ENCODE measurements around the gene ZBTB24. TPM values are rescaled to one million over a fixed set of nuclear protein-coding genes. Genes with fewer than 3 reads are reported as not detected.

Gene ZBTB24
- total and polyA plus RNA-seq, 8 donors = 1.4 to 9.3 (median 2.9) TPM

DNA sequence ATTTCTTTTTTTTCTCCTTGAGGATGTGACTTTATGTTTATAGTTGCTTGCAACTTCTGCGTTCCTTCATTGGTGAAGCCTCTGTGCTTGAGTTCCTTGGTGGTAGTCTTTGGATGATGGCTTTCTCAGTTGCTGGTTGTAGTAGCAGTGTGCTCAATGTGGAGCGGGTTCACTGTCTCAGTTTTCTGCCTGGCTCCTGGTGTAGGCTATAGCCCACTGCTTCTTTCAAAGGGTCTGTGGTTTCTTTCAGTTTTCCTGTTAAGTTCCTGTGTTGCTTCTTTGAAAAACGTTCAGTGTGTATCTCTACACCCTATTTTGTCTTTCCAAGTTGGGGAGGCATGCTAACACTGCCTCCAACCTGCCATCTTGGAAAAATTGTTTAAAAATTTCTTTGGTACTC, 33.9 kb upstream of the ZBTB24 start:
- 61 to 76% (median 68%) methylated on average over 2 to 3 of the region's 3 CpGs for WGBS, 5 donors
- intact Hi-C loops (cut with DNase I; ENCODE audit: low total_unique reads) = no loop called here

DNA sequence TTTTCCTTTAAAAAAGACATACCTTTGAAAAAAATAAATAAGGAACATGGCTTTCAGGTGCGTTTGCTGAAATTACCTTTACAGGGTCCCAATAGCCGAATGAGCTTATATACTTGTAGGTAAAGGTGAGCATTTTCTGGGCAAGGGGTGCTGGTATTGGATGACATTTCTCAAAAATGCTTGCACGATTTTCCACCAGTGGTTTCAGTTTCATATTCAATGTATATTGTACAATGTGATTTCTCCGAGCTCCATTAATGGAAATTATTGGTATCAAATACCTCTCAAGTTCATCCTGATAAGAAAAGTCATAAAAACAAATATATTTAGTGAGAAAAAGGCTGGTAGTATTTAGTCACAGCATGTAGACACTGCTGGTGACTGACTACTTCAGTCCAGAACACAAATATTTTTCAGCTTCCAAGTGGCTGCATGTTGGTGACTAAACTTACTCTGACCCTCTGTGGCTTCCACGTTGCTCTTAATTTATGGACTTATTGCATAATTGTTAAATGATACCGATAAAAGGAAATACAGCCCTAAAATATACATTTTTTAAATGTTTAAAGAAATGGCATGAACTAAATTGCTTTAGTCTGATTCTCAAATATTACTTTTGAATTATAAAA, 32.9 kb upstream of the ZBTB24 start:
- DNase-seq = no peak
- 61 to 70% (median 64%) methylated on average over 6 of the region's 6 CpGs for WGBS, 5 donors
- H3K4me1 ChIP-seq = no peaks in the 10 kb centered on the region
- H3K27me3 ChIP-seq = no peaks in the 10 kb centered on the region
- no peak for TF ChIP-seq POLR2AphosphoS5 (IDR thresholded peaks at IDR 0.05)
- no peak for TF ChIP-seq POLR2A (IDR thresholded peaks at IDR 0.05)
- TF ChIP-seq, protein P1, sequence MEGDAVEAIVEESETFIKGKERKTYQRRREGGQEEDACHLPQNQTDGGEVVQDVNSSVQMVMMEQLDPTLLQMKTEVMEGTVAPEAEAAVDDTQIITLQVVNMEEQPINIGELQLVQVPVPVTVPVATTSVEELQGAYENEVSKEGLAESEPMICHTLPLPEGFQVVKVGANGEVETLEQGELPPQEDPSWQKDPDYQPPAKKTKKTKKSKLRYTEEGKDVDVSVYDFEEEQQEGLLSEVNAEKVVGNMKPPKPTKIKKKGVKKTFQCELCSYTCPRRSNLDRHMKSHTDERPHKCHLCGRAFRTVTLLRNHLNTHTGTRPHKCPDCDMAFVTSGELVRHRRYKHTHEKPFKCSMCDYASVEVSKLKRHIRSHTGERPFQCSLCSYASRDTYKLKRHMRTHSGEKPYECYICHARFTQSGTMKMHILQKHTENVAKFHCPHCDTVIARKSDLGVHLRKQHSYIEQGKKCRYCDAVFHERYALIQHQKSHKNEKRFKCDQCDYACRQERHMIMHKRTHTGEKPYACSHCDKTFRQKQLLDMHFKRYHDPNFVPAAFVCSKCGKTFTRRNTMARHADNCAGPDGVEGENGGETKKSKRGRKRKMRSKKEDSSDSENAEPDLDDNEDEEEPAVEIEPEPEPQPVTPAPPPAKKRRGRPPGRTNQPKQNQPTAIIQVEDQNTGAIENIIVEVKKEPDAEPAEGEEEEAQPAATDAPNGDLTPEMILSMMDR (IDR thresholded peaks at IDR 0.05) = no peak
- no peak for TF ChIP-seq EP300 (IDR thresholded peaks at IDR 0.05)
- intact Hi-C loops (cut with DNase I; ENCODE audit: low total_unique reads) = no loop called here
- H3K9me3 ChIP-seq = no peaks in the 10 kb centered on the region
- no peak overlapping the region for H3K4me3 ChIP-seq
- no peaks in the 10 kb centered on the region for H3K36me3 ChIP-seq
- H3K27ac ChIP-seq = no peak overlapping the region

More for the DNA sequence above, 33.9 kb upstream of the ZBTB24 start:
- Histone ChIP-seq H3K9me3 (no peaks in the 10 kb centered on the region), H3K27me3 (no peaks in the 10 kb centered on the region), H3K4me3 (no peak overlapping the region), H3K36me3 (no peaks in the 10 kb centered on the region), H3K27ac (no peak overlapping the region), H3K4me1 (no peaks in the 10 kb centered on the region)
- no peak for TF ChIP-seq EP300 (IDR thresholded peaks at IDR 0.05)
- no peak for TF ChIP-seq POLR2A (IDR thresholded peaks at IDR 0.05)
- TF ChIP-seq, protein P1 (IDR thresholded peaks at IDR 0.05) = no peak
- TF ChIP-seq POLR2AphosphoS5 (IDR thresholded peaks at IDR 0.05) = no peak
- DNase-seq = no peak

DNA sequence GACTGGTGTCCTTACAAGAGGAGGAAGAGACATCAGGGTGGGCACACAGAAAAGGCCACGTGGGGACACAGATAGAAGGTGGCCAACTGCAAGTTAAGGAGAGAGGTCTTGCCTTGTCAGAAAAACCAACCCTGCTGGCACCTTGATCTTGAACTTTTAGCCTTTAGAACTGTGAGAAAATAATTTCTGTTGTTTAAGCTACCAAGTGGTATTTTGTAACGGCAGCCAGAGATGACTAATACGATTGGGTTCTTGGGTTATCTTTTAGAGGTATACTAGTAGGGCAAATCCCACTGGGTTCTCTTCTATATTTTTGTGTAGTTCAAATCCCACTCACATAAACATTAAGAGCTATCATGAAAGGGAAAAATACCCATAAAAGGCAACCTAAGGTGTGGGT, 31.9 kb upstream of the ZBTB24 start:
- no peak for TF ChIP-seq POLR2A (IDR thresholded peaks at IDR 0.05)
- TF ChIP-seq POLR2AphosphoS5 (IDR thresholded peaks at IDR 0.05) = no peak
- TF ChIP-seq, protein P1 (IDR thresholded peaks at IDR 0.05) = no peak
- no peak for TF ChIP-seq EP300 (IDR thresholded peaks at IDR 0.05)
- Histone ChIP-seq H3K27me3 (no peaks in the 10 kb centered on the region), H3K9me3 (no peaks in the 10 kb centered on the region), H3K36me3 (no peaks in the 10 kb centered on the region), H3K4me3 (no peak overlapping the region), H3K27ac (no peak overlapping the region), H3K4me1 (no peaks in the 10 kb centered on the region)
- no peak for DNase-seq
- 84 to 89% (median 87%) methylated on average over 3 of the region's 3 CpGs for WGBS, 5 donors
- intact Hi-C loops (cut with DNase I; ENCODE audit: low total_unique reads) = no loop called here

DNA sequence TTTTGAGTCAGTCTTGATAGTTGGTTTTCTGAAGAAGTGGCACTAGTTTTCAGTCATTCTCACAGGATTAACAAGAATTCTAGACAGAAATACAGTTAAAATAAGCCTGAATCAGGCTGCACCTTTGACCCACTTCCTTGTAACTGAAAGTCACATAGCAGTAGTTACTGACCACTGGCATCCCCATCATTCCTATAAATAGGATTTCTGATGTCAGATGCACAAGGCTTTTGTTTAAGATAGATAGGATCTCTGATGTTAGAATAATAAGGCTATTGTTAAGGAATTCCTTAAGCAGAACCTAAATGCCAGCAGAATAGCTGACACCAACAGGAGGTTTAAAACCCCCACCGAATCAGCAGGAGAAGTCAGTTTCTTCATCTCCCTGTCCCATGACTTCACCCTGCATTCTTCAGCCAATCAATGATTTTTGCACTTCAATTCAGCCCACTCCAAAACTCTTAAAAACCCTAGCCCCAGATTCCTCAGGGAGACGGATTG, 30.6 kb upstream of the ZBTB24 start:
- intact Hi-C loops (cut with DNase I; ENCODE audit: low total_unique reads) = no loop called here
- no peaks in the 10 kb centered on the region for H3K36me3 ChIP-seq
- no peak for DNase-seq
- H3K4me3 ChIP-seq = no peak overlapping the region
- TF ChIP-seq POLR2A (IDR thresholded peaks at IDR 0.05) = no peak
- TF ChIP-seq, protein P1 (IDR thresholded peaks at IDR 0.05) = no peak
- TF ChIP-seq POLR2AphosphoS5 (IDR thresholded peaks at IDR 0.05) = no peak
- H3K4me1 ChIP-seq = no peaks in the 10 kb centered on the region
- no peaks in the 10 kb centered on the region for H3K9me3 ChIP-seq
- WGBS, 5 donors = 70 to 85% (median 80%) methylated on average over 2 of the region's 2 CpGs
- no peaks in the 10 kb centered on the region for H3K27me3 ChIP-seq
- no peak overlapping the region for H3K27ac ChIP-seq
